H1 (cell line): ENCODE results near the gene DEPDC4. TPM values are rescaled to one million over a fixed set of nuclear protein-coding genes. Genes with fewer than 3 reads are reported as not detected.

Experiments
- CTCF ChIA-PET: fragments of 300-600 bp; sonication (Branson Sonifier 250); formaldehyde crosslinking; loops from one replicate; lab custom pipeline; 2021; ENCODE audit not compliant: partially characterized antibody; lab: Charles Lee
- POLR2A ChIA-PET: fragments of 300-600 bp; sonication (Branson Sonifier 250); formaldehyde crosslinking; loops from one replicate; lab custom pipeline; 2021; ENCODE audit warnings: inconsistent platforms; ENCODE audit not compliant: partially characterized antibody; lab: Charles Lee
- DNase-seq, 2 experiments: peaks; one replicate each; pipeline versions ENCODE4 v3.0.0 to v3.0.0-alpha.2; 2010 to 2022; ENCODE audit warnings: low spot score in 2 of 2, low read depth in 1 of 2, mixed read lengths in 1 of 2
- FAIRE-seq: peaks from 2 replicates; lab custom pipeline; 2011; peaks lifted over from hg19 to GRCh38; lab: Jason Lieb, UNC
- H2AFZ ChIP-seq: 2 replicates; pipeline ENCODE4 v1.8.1; 2012; ENCODE audit warnings: low read length, inconsistent platforms
- H2AK5ac ChIP-seq: 2 replicates; pipeline ENCODE4 v1.6.1; 2013; ENCODE audit warnings: low read depth, low read length
- H2BK120ac ChIP-seq: replicated peaks from 2 replicates; pipeline ENCODE3; 2013; ENCODE audit warnings: low read depth, low read length, inconsistent platforms
- H2BK12ac ChIP-seq: 2 replicates; pipeline ENCODE4 v1.6.1; 2013; ENCODE audit warnings: low read depth, low read length
- H2BK15ac ChIP-seq: 2 replicates; pipeline ENCODE4 v1.6.1; 2013; ENCODE audit warnings: low read length
- H2BK20ac ChIP-seq: 2 replicates; pipeline ENCODE4 v1.6.1; 2013; ENCODE audit warnings: low read length
- H2BK5ac ChIP-seq: 2 replicates; pipeline ENCODE4 v1.6.1; 2013; ENCODE audit warnings: low read depth, low read length
- H3K14ac ChIP-seq: 2 replicates; pipeline ENCODE4 v1.6.1; 2013; ENCODE audit warnings: inconsistent platforms; ENCODE audit not compliant: insufficient read length
- H3K18ac ChIP-seq: 2 replicates; pipeline ENCODE4 v1.6.1; 2013; ENCODE audit warnings: low read length; ENCODE audit errors: extremely low read depth
- H3K23ac ChIP-seq: 2 replicates; pipeline ENCODE4 v1.6.1; 2013; ENCODE audit warnings: inconsistent platforms; ENCODE audit not compliant: insufficient read length
- H3K23me2 ChIP-seq: 2 replicates; pipeline ENCODE4 v1.6.1; 2013; ENCODE audit warnings: low read depth, low read length
- H3K27ac ChIP-seq: 2 replicates; pipeline ENCODE4 v1.6.1; 2011; ENCODE audit warnings: low read depth, low read length, inconsistent platforms
- H3K27me3 ChIP-seq, 4 experiments: replicated peaks in 1 of 4; 1 replicate in 1 of 4; 2 replicates in 3 of 4; pipeline versions ENCODE4 v1.6.1 to v1.8.1; 2011 to 2013; ENCODE audit warnings: low read length in 3 of 4, mild to moderate bottlenecking in 3 of 4, inconsistent platforms in 2 of 4, mixed read lengths in 2 of 4, moderate library complexity in 1 of 4; ENCODE audit not compliant: control insufficient read depth in 3 of 4, insufficient read depth in 3 of 4; ENCODE audit errors: extremely low read depth in 1 of 4
- H3K36me3 ChIP-seq, 4 experiments: 2 replicates each; pipeline versions ENCODE4 v1.6.1 to v1.8.1; 2011 to 2013; ENCODE audit warnings: mild to moderate bottlenecking in 4 of 4, low read length in 3 of 4, moderate library complexity in 2 of 4, control low read depth in 1 of 4, inconsistent platforms in 1 of 4; ENCODE audit not compliant: insufficient read depth in 4 of 4, control insufficient read depth in 2 of 4
- H3K4ac ChIP-seq: replicated peaks from 2 replicates; pipeline ENCODE3; 2013; ENCODE audit warnings: low read length, low read depth, mixed read lengths, inconsistent platforms; ENCODE audit not compliant: insufficient read length
- H3K4me1 ChIP-seq, 4 experiments: replicated peaks in 1 of 4; 1 replicate in 1 of 4; 2 replicates in 3 of 4; pipeline versions ENCODE4 v1.6.1 to v1.8.1; 2011 to 2013; ENCODE audit warnings: low read length in 3 of 4, inconsistent platforms in 2 of 4, mixed read lengths in 1 of 4; ENCODE audit not compliant: insufficient read depth in 4 of 4, control insufficient read depth in 3 of 4
- H3K4me2 ChIP-seq, 2 experiments: 2 replicates each; pipeline versions ENCODE4 v1.6.1 to v1.8.1; 2011 to 2013; ENCODE audit warnings: low read depth in 2 of 2, low read length in 2 of 2, control low read depth in 1 of 2, inconsistent platforms in 1 of 2, mild to moderate bottlenecking in 1 of 2; ENCODE audit not compliant: insufficient read depth in 1 of 2
- H3K4me3 ChIP-seq, 4 experiments: fragments of 200-600, 300-600 bp in 1 of 4; sonication (generic), shearing (Covaris generic), sonication (Bioruptor Twin) in 1 of 4; 2 replicates each; pipeline versions ENCODE4 v1.5.1 to v1.8.1; 2011 to 2016; ENCODE audit warnings: low read length in 4 of 4, low read depth in 3 of 4, control low read depth in 2 of 4, inconsistent platforms in 2 of 4, mild to moderate bottlenecking in 2 of 4, mixed read lengths in 1 of 4, moderate library complexity in 1 of 4; ENCODE audit not compliant: insufficient read depth in 2 of 4; ENCODE audit errors: extremely low read depth in 1 of 4
- H3K56ac ChIP-seq: replicated peaks from 2 replicates; pipeline ENCODE3; 2013; ENCODE audit warnings: low read depth, mild to moderate bottlenecking, mixed read lengths, low read length, inconsistent platforms; ENCODE audit not compliant: insufficient read length
- H3K79me1 ChIP-seq: 2 replicates; pipeline ENCODE4 v1.6.1; 2013; ENCODE audit warnings: low read depth, low read length, control low read depth
- H3K79me2 ChIP-seq, 2 experiments: 2 replicates each; pipeline versions ENCODE4 v1.6.1 to v1.8.1; 2012 to 2013; ENCODE audit warnings: low read length in 2 of 2, mild to moderate bottlenecking in 2 of 2, inconsistent platforms in 1 of 2; ENCODE audit not compliant: insufficient read depth in 2 of 2, control insufficient read depth in 1 of 2
- H3K9ac ChIP-seq, 4 experiments: replicated peaks in 1 of 4; 1 replicate in 1 of 4; 2 replicates in 3 of 4; pipeline versions ENCODE4 v1.6.1 to v1.8.1; 2011 to 2013; ENCODE audit warnings: low read depth in 3 of 4, low read length in 3 of 4, control low read depth in 2 of 4, mild to moderate bottlenecking in 2 of 4, moderate library complexity in 2 of 4, inconsistent platforms in 1 of 4; ENCODE audit errors: extremely low read depth in 1 of 4
- H3K9me3 ChIP-seq, 2 experiments: 2 replicates each; pipeline versions ENCODE4 v1.6.1 to v1.8.1; 2012 to 2013; ENCODE audit warnings: mild to moderate bottlenecking in 2 of 2, moderate library complexity in 2 of 2, control low read depth in 1 of 2, inconsistent platforms in 1 of 2, low read depth in 1 of 2, low read length in 1 of 2, mixed read lengths in 1 of 2; ENCODE audit not compliant: insufficient read depth in 2 of 2
- H4K20me1 ChIP-seq, 2 experiments: replicated peaks in 1 of 2; 2 replicates each; pipeline versions ENCODE3 to v1.8.1; 2011 to 2013; ENCODE audit warnings: inconsistent platforms in 2 of 2, low read length in 2 of 2, mild to moderate bottlenecking in 1 of 2; ENCODE audit not compliant: insufficient read depth in 2 of 2, control insufficient read depth in 1 of 2
- H4K5ac ChIP-seq: 2 replicates; pipeline ENCODE4 v1.6.1; 2013; ENCODE audit warnings: low read length, low read depth, mixed read lengths, inconsistent platforms; ENCODE audit not compliant: insufficient read length
- H4K8ac ChIP-seq: 2 replicates; pipeline ENCODE4 v1.8.0; 2013; ENCODE audit warnings: mild to moderate bottlenecking, moderate library complexity, low read length, inconsistent platforms; ENCODE audit not compliant: insufficient read depth; ENCODE audit errors: extremely low read depth
- H4K91ac ChIP-seq: replicated peaks from 2 replicates; pipeline ENCODE3; 2013; ENCODE audit warnings: low read length, mixed read lengths, inconsistent platforms; ENCODE audit not compliant: insufficient read length
- CBX8 ChIP-seq: fragments of 300-800, 300-1000 bp; sonication (generic); IDR thresholded peaks from 2 replicates; pipeline ENCODE4 v1.7.1; 2016; ENCODE audit warnings: low read depth, low read length, borderline replicate concordance
- CTBP2 ChIP-seq: IDR thresholded peaks from 2 replicates; pipeline ENCODE4 v1.7.0; 2011; ENCODE audit warnings: borderline replicate concordance, mild to moderate bottlenecking, moderate library complexity, mixed read lengths, low read length; ENCODE audit not compliant: insufficient read depth, insufficient read length
- FOSL1 ChIP-seq: IDR thresholded peaks from 2 replicates; pipeline ENCODE4 v1.6.1; 2011; ENCODE audit warnings: mild to moderate bottlenecking, low read depth, low read length, moderate library complexity; ENCODE audit not compliant: insufficient read depth
- JUN ChIP-seq: IDR thresholded peaks from 2 replicates; pipeline ENCODE4 v1.6.1; 2011; ENCODE audit warnings: low read depth, mild to moderate bottlenecking, improper control_type of control experiment, low read length
- RXRA ChIP-seq: IDR thresholded peaks from 2 replicates; pipeline ENCODE4 v1.6.1; 2011; ENCODE audit warnings: low read depth, mild to moderate bottlenecking, low read length, moderate library complexity; ENCODE audit not compliant: insufficient read depth
- TAF1 ChIP-seq: IDR thresholded peaks from 2 replicates; pipeline ENCODE4 v1.6.1; 2011; ENCODE audit warnings: mild to moderate bottlenecking, low read depth, low read length
- WGBS, 2 experiments: shearing (Covaris generic) in 1 of 2; methylation state at CpG; one replicate each; pipeline versions ENCODE4 v1.1.6 to v1.1.7; 2013 to 2015; ENCODE audit warnings: low lambda C conversion rate in 2 of 2, mixed read lengths in 2 of 2, inconsistent platforms in 1 of 2, low coverage in 1 of 2, missing lambda C conversion rate in 1 of 2; ENCODE audit not compliant: insufficient replicate concordance in 2 of 2, insufficient coverage in 1 of 2, insufficient read length in 1 of 2; ENCODE audit errors: extremely low coverage in 1 of 2, missing lambda C conversion rate in 1 of 2; 5-methylcytosine and 5-hydroxymethylcytosine counted together
- polyA plus RNA-seq, 7 experiments: library from polyadenylated mRNA; depleted of rRNA in 3 of 7; stranded (reverse) in 5 of 7; unstranded in 2 of 7; fragments of >200 nt in 5 of 7; fragments of 200-250 nt in 2 of 7; gene quantifications; 1 replicate in 5 of 7; 2 replicates in 1 of 7; 4 replicates in 1 of 7; pipeline versions ENCODE4 v1.2.1 to v1.2.3, GENCODE V29; 2011 to 2013; ENCODE audit warnings: missing spikeins in 2 of 7, mixed read lengths in 2 of 7
- total RNA-seq: library from RNA; stranded (reverse); fragmentation: NEBNext Ultra II Directional; extraction: Animal tissue kit (Norgen Biotek cat#: 25700); gene quantifications from 2 replicates; pipeline ENCODE4 v1.2.1, GENCODE V29; 2021

Gene DEPDC4
- total and polyA plus RNA-seq, 2 of the 8 experiments (the other 6 are each of a cell fraction or from before 2014, with no cell fraction given): 0.80 to 3.8 TPM

DNA sequence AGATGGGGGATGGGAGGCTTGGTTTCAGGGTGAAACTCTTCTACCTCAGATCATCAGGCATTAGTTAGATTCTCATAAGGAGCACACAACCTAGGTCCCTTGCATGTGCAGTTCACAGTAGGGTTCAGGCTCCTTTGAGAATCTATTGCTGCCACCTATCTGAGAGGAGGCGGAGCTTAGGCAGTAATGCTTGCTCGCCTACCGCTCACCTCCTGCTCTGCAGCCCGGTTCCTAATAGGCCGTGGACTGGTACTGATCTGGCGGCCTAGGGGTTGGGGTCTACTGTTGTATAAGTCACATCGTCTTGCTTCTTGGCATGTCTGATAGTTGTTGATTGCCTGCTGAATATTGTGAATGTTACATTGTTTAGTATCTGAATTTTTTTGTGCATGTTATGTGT lies 12.3 kb upstream of the DEPDC4 start:
- H4K20me1 ChIP-seq: peaks cover 2 to 10% of the 10 kb centered on the region in 2 experiments
- 77% methylated on average over 7 of the region's 7 CpGs; no CpG with 5 or more reads in 1 of the 2 experiments for WGBS, 2 experiments
- H2BK12ac ChIP-seq: no peak overlapping the region
- TF ChIP-seq JUN: no peak
- no peak for TF ChIP-seq TAF1
- no peak for TF ChIP-seq FOSL1
- TF ChIP-seq CTBP2: no peak
- no peak for TF ChIP-seq CBX8
- no peak for TF ChIP-seq RXRA
- H3K79me2 ChIP-seq: peaks cover 0 to 78% of the 10 kb centered on the region in 2 experiments; a peak in 3 of 4 replicates
- H3K23me2 ChIP-seq: no peaks in the 10 kb centered on the region
- peak in 1 of 2 experiments; percentile 52 for DNase-seq
- H3K4me3 ChIP-seq: no peak overlapping the region
- H3K9me3 ChIP-seq: no peaks in the 10 kb centered on the region
- no peak overlapping the region for H2AK5ac ChIP-seq
- H3K36me3 ChIP-seq: peaks cover 0 to 4% (median 0%) of the 10 kb centered on the region in 4 experiments; a peak in 1 of 8 replicates
- H4K5ac ChIP-seq: no peak overlapping the region
- no peak overlapping the region for H3K27ac ChIP-seq
- no peak overlapping the region for H4K8ac ChIP-seq
- H2BK20ac ChIP-seq: no peak overlapping the region
- H3K56ac ChIP-seq: no peak overlapping the region
- H3K14ac ChIP-seq: no peak overlapping the region
- H3K79me1 ChIP-seq: peaks cover 2% of the 10 kb centered on the region; the same call in 1 of the 2 replicates
- no peak for FAIRE-seq
- no peak overlapping the region for H2BK5ac ChIP-seq
- H3K27me3 ChIP-seq: no peaks in the 10 kb centered on the region
- H3K18ac ChIP-seq: no peak overlapping the region
- POLR2A ChIA-PET: interaction anchor here (4.3 kb wide), 1 partner anchor 12 kb away, joined by 11 read pairs; the partner anchor contains the start of genes DEPDC4 and SCYL2
- CTCF ChIA-PET: interaction anchor here (0.7 to 1.3 kb wide), 6 partner anchors 12 to 393 kb away, joined by 3 to 7 read pairs (median 4); partner anchors contain the start of genes DEPDC4 and SCYL2
- peak overlapping the region in 1 of 2 experiments; percentile 48; a peak in 1 of 4 replicates for H3K4me2 ChIP-seq
- H2BK120ac ChIP-seq: no peak overlapping the region
- no peak overlapping the region for H2BK15ac ChIP-seq
- H3K9ac ChIP-seq: no peak overlapping the region
- no peak overlapping the region for H3K4ac ChIP-seq
- H3K4me1 ChIP-seq: peaks cover 0 to 5% (median 3%) of the 10 kb centered on the region in 4 experiments; a peak in 3 of 7 replicates
- no peak overlapping the region for H4K91ac ChIP-seq
- H2AFZ ChIP-seq: no peak overlapping the region
- H3K23ac ChIP-seq: no peak overlapping the region
